ENCODE data around the gene PKN2. TPM values are rescaled to one million over a fixed set of nuclear protein-coding genes. Genes with fewer than 3 reads are reported as not detected.

The PKN2 gene
- total and polyA plus RNA-seq, 2 experiments from 2014 or later: 14.6 to 29.4 TPM

DNA sequence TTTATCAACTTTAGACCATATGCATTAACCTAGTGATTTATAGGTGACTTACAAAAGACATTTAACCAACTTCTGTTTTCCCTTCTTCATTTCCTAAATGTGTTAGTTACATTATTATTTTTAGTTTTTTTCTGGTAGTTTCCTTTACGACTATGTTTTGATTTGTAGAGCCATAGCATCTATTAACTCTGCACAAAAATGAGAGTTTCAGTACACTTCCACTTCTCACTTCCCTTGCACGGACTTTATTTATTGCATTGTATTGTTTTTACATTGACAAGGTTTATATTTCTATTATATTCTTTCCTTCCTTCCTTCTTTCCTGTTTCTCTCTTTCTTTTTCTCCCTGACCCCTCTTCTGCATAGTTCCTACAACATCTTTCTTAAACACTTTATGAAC, 14.7 kb downstream of the PKN2 start:
- no peak for ATAC-seq
- TF ChIP-seq ZNF114 (CRISPR knock-in tag; IDR thresholded peaks at IDR 0.05) (no peak), NANOG (IDR thresholded peaks at IDR 0.05; ENCODE audit: borderline replicate concordance) (no peak), EZH2 (IDR thresholded peaks at IDR 0.05; ENCODE audit: low read depth, unreplicated experiment) (no peak), STAT1 (IDR thresholded peaks at IDR 0.05; ENCODE audit: unreplicated experiment) (no peak), CREB1 (CRISPR knock-in tag; IDR thresholded peaks at IDR 0.05; ENCODE audit: low read depth) (no peak), JUNB (IDR thresholded peaks at IDR 0.05; ENCODE audit: unreplicated experiment) (no peak), ZNF331 (CRISPR knock-in tag; IDR thresholded peaks at IDR 0.05; ENCODE audit: low read depth) (no peak), EZH2phosphoT487 (IDR thresholded peaks at IDR 0.05; ENCODE audit: unreplicated experiment) (no peak), POLR2AphosphoS5 (IDR thresholded peaks at IDR 0.05; ENCODE audit: low read depth) (no peak)
- TF ChIP-seq, protein P1, sequence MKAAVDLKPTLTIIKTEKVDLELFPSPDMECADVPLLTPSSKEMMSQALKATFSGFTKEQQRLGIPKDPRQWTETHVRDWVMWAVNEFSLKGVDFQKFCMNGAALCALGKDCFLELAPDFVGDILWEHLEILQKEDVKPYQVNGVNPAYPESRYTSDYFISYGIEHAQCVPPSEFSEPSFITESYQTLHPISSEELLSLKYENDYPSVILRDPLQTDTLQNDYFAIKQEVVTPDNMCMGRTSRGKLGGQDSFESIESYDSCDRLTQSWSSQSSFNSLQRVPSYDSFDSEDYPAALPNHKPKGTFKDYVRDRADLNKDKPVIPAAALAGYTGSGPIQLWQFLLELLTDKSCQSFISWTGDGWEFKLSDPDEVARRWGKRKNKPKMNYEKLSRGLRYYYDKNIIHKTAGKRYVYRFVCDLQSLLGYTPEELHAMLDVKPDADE (IDR thresholded peaks at IDR 0.05): no peak
- TF ChIP-seq, protein P2, sequence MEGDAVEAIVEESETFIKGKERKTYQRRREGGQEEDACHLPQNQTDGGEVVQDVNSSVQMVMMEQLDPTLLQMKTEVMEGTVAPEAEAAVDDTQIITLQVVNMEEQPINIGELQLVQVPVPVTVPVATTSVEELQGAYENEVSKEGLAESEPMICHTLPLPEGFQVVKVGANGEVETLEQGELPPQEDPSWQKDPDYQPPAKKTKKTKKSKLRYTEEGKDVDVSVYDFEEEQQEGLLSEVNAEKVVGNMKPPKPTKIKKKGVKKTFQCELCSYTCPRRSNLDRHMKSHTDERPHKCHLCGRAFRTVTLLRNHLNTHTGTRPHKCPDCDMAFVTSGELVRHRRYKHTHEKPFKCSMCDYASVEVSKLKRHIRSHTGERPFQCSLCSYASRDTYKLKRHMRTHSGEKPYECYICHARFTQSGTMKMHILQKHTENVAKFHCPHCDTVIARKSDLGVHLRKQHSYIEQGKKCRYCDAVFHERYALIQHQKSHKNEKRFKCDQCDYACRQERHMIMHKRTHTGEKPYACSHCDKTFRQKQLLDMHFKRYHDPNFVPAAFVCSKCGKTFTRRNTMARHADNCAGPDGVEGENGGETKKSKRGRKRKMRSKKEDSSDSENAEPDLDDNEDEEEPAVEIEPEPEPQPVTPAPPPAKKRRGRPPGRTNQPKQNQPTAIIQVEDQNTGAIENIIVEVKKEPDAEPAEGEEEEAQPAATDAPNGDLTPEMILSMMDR (conservative IDR thresholded peaks at IDR 0.05; ENCODE audit: low read depth in 2 of 2): no peak
- TF ChIP-seq, protein P3, sequence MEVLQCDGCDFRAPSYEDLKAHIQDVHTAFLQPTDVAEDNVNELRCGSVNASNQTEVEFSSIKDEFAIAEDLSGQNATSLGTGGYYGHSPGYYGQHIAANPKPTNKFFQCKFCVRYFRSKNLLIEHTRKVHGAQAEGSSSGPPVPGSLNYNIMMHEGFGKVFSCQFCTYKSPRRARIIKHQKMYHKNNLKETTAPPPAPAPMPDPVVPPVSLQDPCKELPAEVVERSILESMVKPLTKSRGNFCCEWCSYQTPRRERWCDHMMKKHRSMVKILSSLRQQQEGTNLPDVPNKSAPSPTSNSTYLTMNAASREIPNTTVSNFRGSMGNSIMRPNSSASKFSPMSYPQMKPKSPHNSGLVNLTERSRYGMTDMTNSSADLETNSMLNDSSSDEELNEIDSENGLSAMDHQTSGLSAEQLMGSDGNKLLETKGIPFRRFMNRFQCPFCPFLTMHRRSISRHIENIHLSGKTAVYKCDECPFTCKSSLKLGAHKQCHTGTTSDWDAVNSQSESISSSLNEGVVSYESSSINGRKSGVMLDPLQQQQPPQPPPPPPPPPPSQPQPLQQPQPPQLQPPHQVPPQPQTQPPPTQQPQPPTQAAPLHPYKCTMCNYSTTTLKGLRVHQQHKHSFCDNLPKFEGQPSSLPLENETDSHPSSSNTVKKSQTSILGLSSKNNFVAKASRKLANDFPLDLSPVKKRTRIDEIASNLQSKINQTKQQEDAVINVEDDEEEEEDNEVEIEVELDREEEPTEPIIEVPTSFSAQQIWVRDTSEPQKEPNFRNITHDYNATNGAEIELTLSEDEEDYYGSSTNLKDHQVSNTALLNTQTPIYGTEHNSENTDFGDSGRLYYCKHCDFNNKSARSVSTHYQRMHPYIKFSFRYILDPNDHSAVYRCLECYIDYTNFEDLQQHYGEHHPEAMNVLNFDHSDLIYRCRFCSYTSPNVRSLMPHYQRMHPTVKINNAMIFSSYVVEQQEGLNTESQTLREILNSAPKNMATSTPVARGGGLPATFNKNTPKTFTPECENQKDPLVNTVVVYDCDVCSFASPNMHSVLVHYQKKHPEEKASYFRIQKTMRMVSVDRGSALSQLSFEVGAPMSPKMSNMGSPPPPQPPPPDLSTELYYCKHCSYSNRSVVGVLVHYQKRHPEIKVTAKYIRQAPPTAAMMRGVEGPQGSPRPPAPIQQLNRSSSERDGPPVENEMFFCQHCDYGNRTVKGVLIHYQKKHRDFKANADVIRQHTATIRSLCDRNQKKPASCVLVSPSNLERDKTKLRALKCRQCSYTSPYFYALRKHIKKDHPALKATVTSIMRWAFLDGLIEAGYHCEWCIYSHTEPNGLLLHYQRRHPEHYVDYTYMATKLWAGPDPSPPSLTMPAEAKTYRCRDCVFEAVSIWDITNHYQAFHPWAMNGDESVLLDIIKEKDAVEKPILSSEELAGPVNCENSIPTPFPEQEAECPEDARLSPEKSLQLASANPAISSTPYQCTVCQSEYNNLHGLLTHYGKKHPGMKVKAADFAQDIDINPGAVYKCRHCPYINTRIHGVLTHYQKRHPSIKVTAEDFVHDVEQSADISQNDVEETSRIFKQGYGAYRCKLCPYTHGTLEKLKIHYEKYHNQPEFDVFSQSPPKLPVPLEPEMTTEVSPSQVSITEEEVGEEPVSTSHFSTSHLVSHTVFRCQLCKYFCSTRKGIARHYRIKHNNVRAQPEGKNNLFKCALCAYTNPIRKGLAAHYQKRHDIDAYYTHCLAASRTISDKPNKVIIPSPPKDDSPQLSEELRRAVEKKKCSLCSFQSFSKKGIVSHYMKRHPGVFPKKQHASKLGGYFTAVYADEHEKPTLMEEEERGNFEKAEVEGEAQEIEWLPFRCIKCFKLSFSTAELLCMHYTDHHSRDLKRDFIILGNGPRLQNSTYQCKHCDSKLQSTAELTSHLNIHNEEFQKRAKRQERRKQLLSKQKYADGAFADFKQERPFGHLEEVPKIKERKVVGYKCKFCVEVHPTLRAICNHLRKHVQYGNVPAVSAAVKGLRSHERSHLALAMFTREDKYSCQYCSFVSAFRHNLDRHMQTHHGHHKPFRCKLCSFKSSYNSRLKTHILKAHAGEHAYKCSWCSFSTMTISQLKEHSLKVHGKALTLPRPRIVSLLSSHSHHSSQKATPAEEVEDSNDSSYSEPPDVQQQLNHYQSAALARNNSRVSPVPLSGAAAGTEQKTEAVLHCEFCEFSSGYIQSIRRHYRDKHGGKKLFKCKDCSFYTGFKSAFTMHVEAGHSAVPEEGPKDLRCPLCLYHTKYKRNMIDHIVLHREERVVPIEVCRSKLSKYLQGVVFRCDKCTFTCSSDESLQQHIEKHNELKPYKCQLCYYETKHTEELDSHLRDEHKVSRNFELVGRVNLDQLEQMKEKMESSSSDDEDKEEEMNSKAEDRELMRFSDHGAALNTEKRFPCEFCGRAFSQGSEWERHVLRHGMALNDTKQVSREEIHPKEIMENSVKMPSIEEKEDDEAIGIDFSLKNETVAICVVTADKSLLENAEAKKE (CRISPR knock-in tag; IDR thresholded peaks at IDR 0.05): no peak
- TF ChIP-seq, protein P4, sequence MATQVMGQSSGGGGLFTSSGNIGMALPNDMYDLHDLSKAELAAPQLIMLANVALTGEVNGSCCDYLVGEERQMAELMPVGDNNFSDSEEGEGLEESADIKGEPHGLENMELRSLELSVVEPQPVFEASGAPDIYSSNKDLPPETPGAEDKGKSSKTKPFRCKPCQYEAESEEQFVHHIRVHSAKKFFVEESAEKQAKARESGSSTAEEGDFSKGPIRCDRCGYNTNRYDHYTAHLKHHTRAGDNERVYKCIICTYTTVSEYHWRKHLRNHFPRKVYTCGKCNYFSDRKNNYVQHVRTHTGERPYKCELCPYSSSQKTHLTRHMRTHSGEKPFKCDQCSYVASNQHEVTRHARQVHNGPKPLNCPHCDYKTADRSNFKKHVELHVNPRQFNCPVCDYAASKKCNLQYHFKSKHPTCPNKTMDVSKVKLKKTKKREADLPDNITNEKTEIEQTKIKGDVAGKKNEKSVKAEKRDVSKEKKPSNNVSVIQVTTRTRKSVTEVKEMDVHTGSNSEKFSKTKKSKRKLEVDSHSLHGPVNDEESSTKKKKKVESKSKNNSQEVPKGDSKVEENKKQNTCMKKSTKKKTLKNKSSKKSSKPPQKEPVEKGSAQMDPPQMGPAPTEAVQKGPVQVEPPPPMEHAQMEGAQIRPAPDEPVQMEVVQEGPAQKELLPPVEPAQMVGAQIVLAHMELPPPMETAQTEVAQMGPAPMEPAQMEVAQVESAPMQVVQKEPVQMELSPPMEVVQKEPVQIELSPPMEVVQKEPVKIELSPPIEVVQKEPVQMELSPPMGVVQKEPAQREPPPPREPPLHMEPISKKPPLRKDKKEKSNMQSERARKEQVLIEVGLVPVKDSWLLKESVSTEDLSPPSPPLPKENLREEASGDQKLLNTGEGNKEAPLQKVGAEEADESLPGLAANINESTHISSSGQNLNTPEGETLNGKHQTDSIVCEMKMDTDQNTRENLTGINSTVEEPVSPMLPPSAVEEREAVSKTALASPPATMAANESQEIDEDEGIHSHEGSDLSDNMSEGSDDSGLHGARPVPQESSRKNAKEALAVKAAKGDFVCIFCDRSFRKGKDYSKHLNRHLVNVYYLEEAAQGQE (IDR thresholded peaks at IDR 0.05; ENCODE audit: unreplicated experiment): no peak

More for the DNA sequence above, 14.7 kb downstream of the PKN2 start:
- DNase-seq (ENCODE audit: low spot score): no peak
- H3K27me3 ChIP-seq (ENCODE audit: insufficient read depth): no peaks in the 10 kb centered on the region
- Mint-ChIP-seq H3K27me3 (ENCODE audit: insufficient read depth, low read depth, poor library complexity) (no peaks in the 10 kb centered on the region), H3K9me3 (no peaks in the 10 kb centered on the region), H3K36me3 (ENCODE audit: low read depth) (peaks cover 8% of the 10 kb centered on the region; the same call in 2 of the 3 replicates), H3K27ac (no peak overlapping the region), H3K4me3 (no peak overlapping the region), H3K4me1 (peaks cover 26% of the 10 kb centered on the region)
- H4K20me1 ChIP-seq (replicated peaks; ENCODE audit: insufficient read depth): peaks cover 21% of the 10 kb centered on the region
- H3K27ac ChIP-seq (ENCODE audit: low read depth): no peak overlapping the region
- H2AFZ ChIP-seq: no peak overlapping the region
- peaks cover 99% of the 10 kb centered on the region for H3K79me2 ChIP-seq (replicated peaks; ENCODE audit: insufficient read depth)
- H3K4me1 ChIP-seq (ENCODE audit: insufficient read depth): peaks cover 16% of the 10 kb centered on the region
- no peak overlapping the region for H3K4me2 ChIP-seq
- no peaks in the 10 kb centered on the region for H3K36me3 ChIP-seq (ENCODE audit: insufficient read depth)
- H3K9me2 ChIP-seq (ENCODE audit: insufficient read depth): no peaks in the 10 kb centered on the region
- H3K4me3 ChIP-seq: no peak overlapping the region
- H3F3A ChIP-seq (replicated peaks; ENCODE audit: low read depth): no peaks in the 10 kb centered on the region

Measured in GM23338 (cell line).